ENCODE measurements around the gene RAX2. TPM values are rescaled to one million over a fixed set of nuclear protein-coding genes. Genes with fewer than 3 reads are reported as not detected.

Gene RAX2
- total and polyA plus RNA-seq, 9 of the 15 experiments (the other 6 are each of a cell fraction or from before 2014, with no cell fraction given) = not detected

DNA sequence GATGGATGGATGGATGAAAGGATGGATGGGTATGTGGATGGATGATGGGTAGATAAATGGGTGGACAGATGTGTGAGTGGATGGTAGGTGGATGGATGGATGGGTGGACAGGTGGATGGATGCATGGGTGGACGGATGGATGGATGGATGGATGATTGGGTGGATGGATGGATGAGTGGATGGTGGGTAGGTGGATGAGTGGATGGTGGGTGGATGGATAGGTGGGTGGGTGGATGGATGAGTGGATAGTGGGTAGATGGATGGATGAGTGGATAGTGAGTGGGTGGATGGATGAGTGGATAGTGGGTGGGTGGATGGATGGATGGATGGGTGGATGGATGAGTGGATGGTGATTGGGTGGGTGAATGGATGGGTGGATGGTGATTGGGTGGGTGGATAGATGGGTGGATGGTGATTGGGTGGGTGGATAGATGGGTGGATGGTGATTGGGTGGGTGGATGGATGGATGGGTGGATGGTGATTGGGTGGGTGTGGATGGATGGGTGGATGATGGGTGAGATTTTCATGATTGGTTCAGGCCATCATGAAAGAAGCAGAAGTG, 4.5 kb upstream of the RAX2 start (continued):
- TF ChIP-seq, protein P1, sequence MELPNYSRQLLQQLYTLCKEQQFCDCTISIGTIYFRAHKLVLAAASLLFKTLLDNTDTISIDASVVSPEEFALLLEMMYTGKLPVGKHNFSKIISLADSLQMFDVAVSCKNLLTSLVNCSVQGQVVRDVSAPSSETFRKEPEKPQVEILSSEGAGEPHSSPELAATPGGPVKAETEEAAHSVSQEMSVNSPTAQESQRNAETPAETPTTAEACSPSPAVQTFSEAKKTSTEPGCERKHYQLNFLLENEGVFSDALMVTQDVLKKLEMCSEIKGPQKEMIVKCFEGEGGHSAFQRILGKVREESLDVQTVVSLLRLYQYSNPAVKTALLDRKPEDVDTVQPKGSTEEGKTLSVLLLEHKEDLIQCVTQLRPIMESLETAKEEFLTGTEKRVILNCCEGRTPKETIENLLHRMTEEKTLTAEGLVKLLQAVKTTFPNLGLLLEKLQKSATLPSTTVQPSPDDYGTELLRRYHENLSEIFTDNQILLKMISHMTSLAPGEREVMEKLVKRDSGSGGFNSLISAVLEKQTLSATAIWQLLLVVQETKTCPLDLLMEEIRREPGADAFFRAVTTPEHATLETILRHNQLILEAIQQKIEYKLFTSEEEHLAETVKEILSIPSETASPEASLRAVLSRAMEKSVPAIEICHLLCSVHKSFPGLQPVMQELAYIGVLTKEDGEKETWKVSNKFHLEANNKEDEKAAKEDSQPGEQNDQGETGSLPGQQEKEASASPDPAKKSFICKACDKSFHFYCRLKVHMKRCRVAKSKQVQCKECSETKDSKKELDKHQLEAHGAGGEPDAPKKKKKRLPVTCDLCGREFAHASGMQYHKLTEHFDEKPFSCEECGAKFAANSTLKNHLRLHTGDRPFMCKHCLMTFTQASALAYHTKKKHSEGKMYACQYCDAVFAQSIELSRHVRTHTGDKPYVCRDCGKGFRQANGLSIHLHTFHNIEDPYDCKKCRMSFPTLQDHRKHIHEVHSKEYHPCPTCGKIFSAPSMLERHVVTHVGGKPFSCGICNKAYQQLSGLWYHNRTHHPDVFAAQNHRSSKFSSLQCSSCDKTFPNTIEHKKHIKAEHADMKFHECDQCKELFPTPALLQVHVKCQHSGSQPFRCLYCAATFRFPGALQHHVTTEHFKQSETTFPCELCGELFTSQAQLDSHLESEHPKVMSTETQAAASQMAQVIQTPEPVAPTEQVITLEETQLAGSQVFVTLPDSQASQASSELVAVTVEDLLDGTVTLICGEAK (IDR thresholded peaks at IDR 0.05) = no peak
- TF ChIP-seq, protein P1 (CRISPR knock-in tag; IDR thresholded peaks at IDR 0.05) = no peak
- TF ChIP-seq ZNF644 (tag; IDR thresholded peaks at IDR 0.05; ENCODE audit: low read depth) (no peak), MCM3 (IDR thresholded peaks at IDR 0.05) (peak; percentile 62; the same call in 1 of the 2 replicates), ILK (tag; IDR thresholded peaks at IDR 0.05; ENCODE audit: borderline replicate concordance, low read depth) (no peak), ZC3H4 (CRISPR knock-in tag; IDR thresholded peaks at IDR 0.05; ENCODE audit: borderline replicate concordance) (no peak), WHSC1 (IDR thresholded peaks at IDR 0.05; ENCODE audit: low read length) (no peak), ZNF699 (CRISPR knock-in tag; IDR thresholded peaks at IDR 0.05; ENCODE audit: insufficient replicate concordance) (no peak), SMARCA5 (IDR thresholded peaks at IDR 0.05) (no peak)
- TF ChIP-seq, protein P2, sequence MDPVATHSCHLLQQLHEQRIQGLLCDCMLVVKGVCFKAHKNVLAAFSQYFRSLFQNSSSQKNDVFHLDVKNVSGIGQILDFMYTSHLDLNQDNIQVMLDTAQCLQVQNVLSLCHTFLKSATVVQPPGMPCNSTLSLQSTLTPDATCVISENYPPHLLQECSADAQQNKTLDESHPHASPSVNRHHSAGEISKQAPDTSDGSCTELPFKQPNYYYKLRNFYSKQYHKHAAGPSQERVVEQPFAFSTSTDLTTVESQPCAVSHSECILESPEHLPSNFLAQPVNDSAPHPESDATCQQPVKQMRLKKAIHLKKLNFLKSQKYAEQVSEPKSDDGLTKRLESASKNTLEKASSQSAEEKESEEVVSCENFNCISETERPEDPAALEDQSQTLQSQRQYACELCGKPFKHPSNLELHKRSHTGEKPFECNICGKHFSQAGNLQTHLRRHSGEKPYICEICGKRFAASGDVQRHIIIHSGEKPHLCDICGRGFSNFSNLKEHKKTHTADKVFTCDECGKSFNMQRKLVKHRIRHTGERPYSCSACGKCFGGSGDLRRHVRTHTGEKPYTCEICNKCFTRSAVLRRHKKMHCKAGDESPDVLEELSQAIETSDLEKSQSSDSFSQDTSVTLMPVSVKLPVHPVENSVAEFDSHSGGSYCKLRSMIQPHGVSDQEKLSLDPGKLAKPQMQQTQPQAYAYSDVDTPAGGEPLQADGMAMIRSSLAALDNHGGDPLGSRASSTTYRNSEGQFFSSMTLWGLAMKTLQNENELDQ (CRISPR knock-in tag; IDR thresholded peaks at IDR 0.05; ENCODE audit: borderline replicate concordance) = no peak
- TF ChIP-seq, protein P3, sequence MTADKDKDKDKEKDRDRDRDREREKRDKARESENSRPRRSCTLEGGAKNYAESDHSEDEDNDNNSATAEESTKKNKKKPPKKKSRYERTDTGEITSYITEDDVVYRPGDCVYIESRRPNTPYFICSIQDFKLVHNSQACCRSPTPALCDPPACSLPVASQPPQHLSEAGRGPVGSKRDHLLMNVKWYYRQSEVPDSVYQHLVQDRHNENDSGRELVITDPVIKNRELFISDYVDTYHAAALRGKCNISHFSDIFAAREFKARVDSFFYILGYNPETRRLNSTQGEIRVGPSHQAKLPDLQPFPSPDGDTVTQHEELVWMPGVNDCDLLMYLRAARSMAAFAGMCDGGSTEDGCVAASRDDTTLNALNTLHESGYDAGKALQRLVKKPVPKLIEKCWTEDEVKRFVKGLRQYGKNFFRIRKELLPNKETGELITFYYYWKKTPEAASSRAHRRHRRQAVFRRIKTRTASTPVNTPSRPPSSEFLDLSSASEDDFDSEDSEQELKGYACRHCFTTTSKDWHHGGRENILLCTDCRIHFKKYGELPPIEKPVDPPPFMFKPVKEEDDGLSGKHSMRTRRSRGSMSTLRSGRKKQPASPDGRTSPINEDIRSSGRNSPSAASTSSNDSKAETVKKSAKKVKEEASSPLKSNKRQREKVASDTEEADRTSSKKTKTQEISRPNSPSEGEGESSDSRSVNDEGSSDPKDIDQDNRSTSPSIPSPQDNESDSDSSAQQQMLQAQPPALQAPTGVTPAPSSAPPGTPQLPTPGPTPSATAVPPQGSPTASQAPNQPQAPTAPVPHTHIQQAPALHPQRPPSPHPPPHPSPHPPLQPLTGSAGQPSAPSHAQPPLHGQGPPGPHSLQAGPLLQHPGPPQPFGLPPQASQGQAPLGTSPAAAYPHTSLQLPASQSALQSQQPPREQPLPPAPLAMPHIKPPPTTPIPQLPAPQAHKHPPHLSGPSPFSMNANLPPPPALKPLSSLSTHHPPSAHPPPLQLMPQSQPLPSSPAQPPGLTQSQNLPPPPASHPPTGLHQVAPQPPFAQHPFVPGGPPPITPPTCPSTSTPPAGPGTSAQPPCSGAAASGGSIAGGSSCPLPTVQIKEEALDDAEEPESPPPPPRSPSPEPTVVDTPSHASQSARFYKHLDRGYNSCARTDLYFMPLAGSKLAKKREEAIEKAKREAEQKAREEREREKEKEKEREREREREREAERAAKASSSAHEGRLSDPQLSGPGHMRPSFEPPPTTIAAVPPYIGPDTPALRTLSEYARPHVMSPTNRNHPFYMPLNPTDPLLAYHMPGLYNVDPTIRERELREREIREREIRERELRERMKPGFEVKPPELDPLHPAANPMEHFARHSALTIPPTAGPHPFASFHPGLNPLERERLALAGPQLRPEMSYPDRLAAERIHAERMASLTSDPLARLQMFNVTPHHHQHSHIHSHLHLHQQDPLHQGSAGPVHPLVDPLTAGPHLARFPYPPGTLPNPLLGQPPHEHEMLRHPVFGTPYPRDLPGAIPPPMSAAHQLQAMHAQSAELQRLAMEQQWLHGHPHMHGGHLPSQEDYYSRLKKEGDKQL (CRISPR knock-in tag; IDR thresholded peaks at IDR 0.05; ENCODE audit: borderline replicate concordance) = no peak

Measured in K562 (cell line).